Muscle layer of duodenum (tissue), 2 donors: Measurements from ENCODE around the gene SLC35A1.

Experiments used
- H3K27ac ChIP-seq: one replicate; pipeline ENCODE4 v1.7.0; 2013; ENCODE audit warnings: mild to moderate bottlenecking, low read length
- H3K27me3 ChIP-seq: one replicate; pipeline ENCODE4 v1.7.0; 2013; ENCODE audit warnings: low read depth, mild to moderate bottlenecking, control low read depth, low read length
- H3K36me3 ChIP-seq, 2 donors: one replicate each; pipeline ENCODE4 v1.7.0; 2013; ENCODE audit warnings: low read length in 2 of 2, control low read depth in 1 of 2, mild to moderate bottlenecking in 1 of 2; ENCODE audit not compliant: insufficient read depth in 2 of 2, control insufficient read depth in 1 of 2
- H3K4me1 ChIP-seq, 2 donors: one replicate each; pipeline ENCODE4 v1.7.0; 2013; ENCODE audit warnings: low read length in 2 of 2, mild to moderate bottlenecking in 2 of 2, control low read depth in 1 of 2, moderate library complexity in 1 of 2; ENCODE audit not compliant: insufficient read depth in 2 of 2, control insufficient read depth in 1 of 2
- H3K4me3 ChIP-seq, 2 donors: one replicate each; pipeline ENCODE4 v1.7.0; 2013; ENCODE audit warnings: low read length in 2 of 2, low read depth in 1 of 2, mild to moderate bottlenecking in 1 of 2
- H3K9me3 ChIP-seq, 2 donors: one replicate each; pipeline ENCODE4 v1.7.0; 2013; ENCODE audit warnings: low read length in 2 of 2, control low read depth in 1 of 2, mild to moderate bottlenecking in 1 of 2; ENCODE audit not compliant: control insufficient read depth in 1 of 2
- donor health status: healthy.

Gene SLC35A1

GRCh38 chr6:87555506-87555905, 82.7 kb downstream of the SLC35A1 start:
- H3K9me3 ChIP-seq, result no peaks in the 10 kb centered on the region
- H3K36me3 ChIP-seq, result peaks cover 20 to 21% of the 10 kb centered on the region in 2 donors
- H3K27ac ChIP-seq, result no peak overlapping the region
- H3K4me1 ChIP-seq, result no peaks in the 10 kb centered on the region
- no peaks in the 10 kb centered on the region for H3K27me3 ChIP-seq
- H3K4me3 ChIP-seq, result no peak overlapping the region

GRCh38 chr6:87558446-87558845, 85.7 kb downstream of the SLC35A1 start:
- Histone ChIP-seq H3K27ac (no peak overlapping the region), H3K9me3 (no peaks in the 10 kb centered on the region), H3K4me3 (no peak overlapping the region), H3K27me3 (no peaks in the 10 kb centered on the region), H3K4me1 (no peaks in the 10 kb centered on the region), H3K36me3 (peaks cover 25 to 31% of the 10 kb centered on the region in 2 donors)

DNA sequence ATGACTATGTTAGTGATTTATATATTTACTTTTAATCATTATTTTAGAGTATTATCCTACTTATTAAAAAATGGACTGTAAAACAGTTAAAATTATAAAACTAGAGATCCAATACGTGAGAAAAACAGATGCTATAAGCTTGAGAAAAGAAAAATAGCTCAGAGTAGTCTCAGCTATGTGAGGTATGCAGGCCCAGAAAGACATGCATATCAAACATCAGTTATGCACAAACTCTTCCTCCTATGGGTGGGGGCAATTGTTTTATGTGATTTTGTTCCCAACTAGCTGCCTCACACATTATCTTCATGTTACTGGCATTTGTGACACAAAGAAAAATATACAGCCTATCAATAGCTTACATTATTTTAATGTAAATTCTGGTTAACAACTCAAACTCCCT, 88.2 kb downstream of the SLC35A1 start:
- Histone ChIP-seq H3K27me3 (no peaks in the 10 kb centered on the region), H3K27ac (no peak overlapping the region), H3K9me3 (no peaks in the 10 kb centered on the region), H3K4me1 (no peaks in the 10 kb centered on the region), H3K36me3 (peaks cover 17 to 25% of the 10 kb centered on the region in 2 donors), H3K4me3 (no peak overlapping the region)
